GM23338 (cell line): ENCODE data around the gene GRM2. TPM values are rescaled to one million over a fixed set of nuclear protein-coding genes. Genes with fewer than 3 reads are reported as not detected.

ENCODE experiments used
- CTCF ChIP-seq, 2 experiments: fragments of 200-600 bp in 1 of 2; sonication (generic) in 1 of 2; conservative IDR thresholded peaks; 2 replicates each; pipeline versions ENCODE4 v1.5.1 to v1.6.1; 2016 to 2017; ENCODE audit warnings: antibody characterized with exemption in 2 of 2, low read depth in 2 of 2, mild to moderate bottlenecking in 2 of 2, moderate library complexity in 1 of 2
- ETS1 ChIP-seq: IDR thresholded peaks from 2 replicates; pipeline ENCODE4 v1.6.1; 2016; ENCODE audit warnings: antibody characterized with exemption
- NANOG ChIP-seq: IDR thresholded peaks from 2 replicates; pipeline ENCODE4 v1.6.1; 2016; ENCODE audit warnings: antibody characterized with exemption, borderline replicate concordance
- REST ChIP-seq: IDR thresholded peaks from one replicate; pipeline ENCODE4 v1.6.1; 2018; ENCODE audit warnings: antibody characterized with exemption; ENCODE audit not compliant: unreplicated experiment
- ZNF331 ChIP-seq: fragments of 250-450 bp; sonication (Bioruptor Pico); IDR thresholded peaks from 2 replicates; pipeline ENCODE4 v1.5.0; 2020; ENCODE audit warnings: low read depth, mild to moderate bottlenecking, moderate library complexity
- ZNF462 ChIP-seq: fragments of 250-450 bp; sonication (Bioruptor Pico); IDR thresholded peaks from 2 replicates; pipeline ENCODE4 v1.5.0; 2020; ENCODE audit warnings: mild to moderate bottlenecking, moderate library complexity
- polyA plus RNA-seq: library from polyadenylated mRNA; unstranded; fragments of >200 nt; fragmentation: Nextera tagmentation; extraction: Ambion mirVana; gene quantifications from 2 replicates; pipeline ENCODE4 v1.2.1, GENCODE V29; 2016
- total RNA-seq: library from RNA; depleted of rRNA; stranded (reverse); fragments of >200 nt; shearing (Covaris generic); gene quantifications from 2 replicates; pipeline ENCODE4 v1.2.3, GENCODE V29; 2014

GRM2 gene
- total and polyA plus RNA-seq, 2 experiments from 2014 or later = 2.1 to 5.1 TPM

- TF ChIP-seq ZNF462 (CRISPR knock-in tag) (no peak), NANOG (no peak), ETS1 (no peak), REST (no peak), ZNF331 (CRISPR knock-in tag) (no peak), CTCF (conservative IDR thresholded peaks at IDR 0.05; ENCODE audit: low read depth in 2 of 2) (no peak)
These were observed 11.1 kb downstream of the GRM2 start (continued) for GRCh38 chr3:51717947-51718346.
